ENCODE results near the gene ARPIN. TPM values are rescaled to one million over a fixed set of nuclear protein-coding genes. Genes with fewer than 3 reads are reported as not detected.

ARPIN gene
- total RNA-seq, 2 donors from 2014 or later, result 8.3 to 11.8 TPM

- H3K27ac ChIP-seq, result no peak overlapping the region
- H3K9me3 ChIP-seq, result no peaks in the 10 kb centered on the region
- H3K4me3 ChIP-seq, result no peak overlapping the region
- TF ChIP-seq, protein P1, sequence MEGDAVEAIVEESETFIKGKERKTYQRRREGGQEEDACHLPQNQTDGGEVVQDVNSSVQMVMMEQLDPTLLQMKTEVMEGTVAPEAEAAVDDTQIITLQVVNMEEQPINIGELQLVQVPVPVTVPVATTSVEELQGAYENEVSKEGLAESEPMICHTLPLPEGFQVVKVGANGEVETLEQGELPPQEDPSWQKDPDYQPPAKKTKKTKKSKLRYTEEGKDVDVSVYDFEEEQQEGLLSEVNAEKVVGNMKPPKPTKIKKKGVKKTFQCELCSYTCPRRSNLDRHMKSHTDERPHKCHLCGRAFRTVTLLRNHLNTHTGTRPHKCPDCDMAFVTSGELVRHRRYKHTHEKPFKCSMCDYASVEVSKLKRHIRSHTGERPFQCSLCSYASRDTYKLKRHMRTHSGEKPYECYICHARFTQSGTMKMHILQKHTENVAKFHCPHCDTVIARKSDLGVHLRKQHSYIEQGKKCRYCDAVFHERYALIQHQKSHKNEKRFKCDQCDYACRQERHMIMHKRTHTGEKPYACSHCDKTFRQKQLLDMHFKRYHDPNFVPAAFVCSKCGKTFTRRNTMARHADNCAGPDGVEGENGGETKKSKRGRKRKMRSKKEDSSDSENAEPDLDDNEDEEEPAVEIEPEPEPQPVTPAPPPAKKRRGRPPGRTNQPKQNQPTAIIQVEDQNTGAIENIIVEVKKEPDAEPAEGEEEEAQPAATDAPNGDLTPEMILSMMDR (IDR thresholded peaks at IDR 0.05), result no peak
- H3K4me1 ChIP-seq, result peaks cover 0 to 9% of the 10 kb centered on the region in 2 donors
- no peaks in the 10 kb centered on the region for H3K27me3 ChIP-seq
- peaks cover 11% of the 10 kb centered on the region for H3K36me3 ChIP-seq
- no peak for DNase-seq (ENCODE audit: low spot score)
Observed at GRCh38 chr15:89852342-89852995, 60.3 kb downstream of the ARPIN start.

- Histone ChIP-seq H3K4me1 (peaks cover 0 to 9% of the 10 kb centered on the region in 2 donors), H3K27ac (no peak overlapping the region)
Observed at GRCh38 chr15:89851673-89852341, 60.9 kb downstream of the ARPIN start.

GRCh38 chr15:89848970-89849292 is 63.8 kb downstream of the ARPIN start:
- no peaks in the 10 kb centered on the region for H3K27me3 ChIP-seq
- no peak overlapping the region for H3K27ac ChIP-seq
- peaks cover 11% of the 10 kb centered on the region for H3K36me3 ChIP-seq
- DNase-seq (ENCODE audit: low spot score), result no peak
- no peaks in the 10 kb centered on the region for H3K9me3 ChIP-seq
- TF ChIP-seq, protein P1 (IDR thresholded peaks at IDR 0.05), result no peak
- peaks cover 0 to 9% of the 10 kb centered on the region in 2 donors for H3K4me1 ChIP-seq
- no peak overlapping the region for H3K4me3 ChIP-seq

More at GRCh38 chr15:89851673-89852341, 60.9 kb downstream of the ARPIN start:
- Histone ChIP-seq H3K4me3 (no peak overlapping the region), H3K9me3 (no peaks in the 10 kb centered on the region), H3K36me3 (peaks cover 11% of the 10 kb centered on the region), H3K27me3 (no peaks in the 10 kb centered on the region)
- no peak for DNase-seq (ENCODE audit: low spot score)
- TF ChIP-seq, protein P1 (IDR thresholded peaks at IDR 0.05), result no peak

GRCh38 chr15:89847101-89847500 is 65.7 kb downstream of the ARPIN start:
- peaks cover 0 to 3% of the 10 kb centered on the region in 2 donors for H3K4me1 ChIP-seq
- TF ChIP-seq, protein P1 (IDR thresholded peaks at IDR 0.05), result no peak
- no peaks in the 10 kb centered on the region for H3K27me3 ChIP-seq
- no peak overlapping the region for H3K4me3 ChIP-seq
- H3K27ac ChIP-seq, result no peak overlapping the region
- peaks cover 8% of the 10 kb centered on the region for H3K36me3 ChIP-seq
- H3K9me3 ChIP-seq, result no peaks in the 10 kb centered on the region
- DNase-seq (ENCODE audit: low spot score), result no peak

DNA sequence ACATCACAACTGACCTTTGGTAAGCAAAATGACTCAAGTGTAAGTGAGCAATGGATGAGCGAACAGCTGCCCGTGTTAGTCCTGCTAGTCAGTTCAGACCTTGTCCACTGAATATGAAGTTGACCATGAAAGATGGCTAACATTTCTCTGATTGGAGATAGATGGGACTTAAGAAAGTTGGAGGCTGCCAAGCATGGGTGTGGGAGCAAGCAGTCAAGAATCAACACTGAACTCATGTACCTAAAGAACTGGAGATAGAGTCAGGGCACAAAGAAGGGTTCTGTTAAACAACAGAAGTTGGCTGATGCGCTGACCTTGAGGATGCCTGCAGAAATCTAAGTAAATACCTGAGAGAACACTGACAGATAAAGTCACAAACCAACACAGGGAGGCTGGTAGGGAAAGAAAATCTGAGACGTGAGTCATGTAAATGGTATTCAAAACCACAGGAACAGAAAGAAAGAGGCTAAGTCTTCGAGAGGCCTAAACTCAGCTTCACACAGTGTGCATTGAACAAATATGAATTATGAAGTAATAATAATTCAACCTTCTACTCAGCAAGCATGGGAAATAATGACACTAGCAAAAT is 67.4 kb downstream of the ARPIN start:
- H3K27ac ChIP-seq, result no peak overlapping the region
- no peaks in the 10 kb centered on the region for H3K27me3 ChIP-seq
- TF ChIP-seq, protein P1 (IDR thresholded peaks at IDR 0.05), result no peak
- DNase-seq (ENCODE audit: low spot score), result no peak
- H3K9me3 ChIP-seq, result no peaks in the 10 kb centered on the region
- no peaks in the 10 kb centered on the region for H3K36me3 ChIP-seq
- no peaks in the 10 kb centered on the region for H3K4me1 ChIP-seq
- no peak overlapping the region for H3K4me3 ChIP-seq

Small RNA genes lying within 50 kb of the gene (microRNA-seq; reads per million reads assigned to microRNA genes)
- 0 reads per million in 2 donors for gene MIR5009 (ENCODE audit: borderline number of aligned reads in 2 of 2, borderline replicate concordance in 1 of 2)
- 0 reads per million in 2 donors for gene MIR5094 (ENCODE audit: borderline number of aligned reads in 2 of 2, borderline replicate concordance in 1 of 2)

Other genes with a start within 250 kb of the ARPIN start
- gene PLIN1, start 233.6 kb downstream of the ARPIN start, total RNA-seq, result 10 to 100 TPM in 1 of 2 donors, 1 to 10 TPM in 1; 3.6 to 22.6 TPM
- gene PEX11A, start 222.2 kb downstream of the ARPIN start, total RNA-seq, result 10 to 100 TPM; 11.6 to 14.8 TPM
- gene WDR93, start 222.1 kb downstream of the ARPIN start, total RNA-seq, result under 1 TPM in 1 of 2 donors, not detected in 1; 0.20 TPM
- gene MESP1, start 161.7 kb downstream of the ARPIN start, total RNA-seq, result 1 to 10 TPM; 2.3 to 2.4 TPM
- not detected for gene MESP2, start 136.6 kb downstream of the ARPIN start, total RNA-seq
- 10 to 100 TPM in 1 of 2 donors, 1 to 10 TPM in 1; 8.1 to 22.7 TPM for gene ANPEP, start 98.1 kb downstream of the ARPIN start, total RNA-seq
- gene AP3S2, start 19.0 kb downstream of the ARPIN start, total RNA-seq, result 10 to 100 TPM; 42.1 to 65.9 TPM
- 1 to 10 TPM; 3.4 to 5.2 TPM for gene ZNF710, start 88.4 kb upstream of the ARPIN start, total RNA-seq
- 100 to 1,000 TPM; 119 to 249 TPM for gene IDH2, start 189.5 kb upstream of the ARPIN start, total RNA-seq

Data from right atrium auricular region (tissue), 2 donors.